T47D (cell line): ENCODE data around the gene ELOVL6.

Experiments
- DNase-seq, 2 experiments: peaks; one replicate each; pipeline versions ENCODE4 v3.0.0 to v3.0.0-alpha.2; 2011 to 2012; ENCODE audit warnings: low read depth in 1 of 2, low spot score in 1 of 2
- JUND ChIP-seq: IDR thresholded peaks from 2 replicates; pipeline ENCODE4 v1.6.1; 2012; ENCODE audit warnings: low read depth
- in situ Hi-C: cut with HindIII; loops from 2 replicates; pipeline ENCODE4 v1.10.0; 2016; ENCODE audit warnings: low sequenced_read_pairs, low pct_unique_long_range_greater_than_20kb

Gene ELOVL6

GRCh38 chr4:110008540-110008939, 189.9 kb downstream of the ELOVL6 start:
- in situ Hi-C loops = no loop called here
- no peak for DNase-seq
- no peak for TF ChIP-seq JUND

- no peak for DNase-seq
- TF ChIP-seq JUND = no peak
- in situ Hi-C loops = no loop called here
Measured at GRCh38 chr4:110007217-110007616, 191.2 kb downstream of the ELOVL6 start.

- TF ChIP-seq JUND = no peak
- in situ Hi-C loops = no loop called here
Measured at GRCh38 chr4:110005461-110006056, 192.9 kb downstream of the ELOVL6 start.

GRCh38 chr4:110004556-110004955, 193.9 kb downstream of the ELOVL6 start:
- DNase-seq = no peak
- TF ChIP-seq JUND = no peak
- in situ Hi-C loops = no loop called here

More at GRCh38 chr4:110005461-110006056, 192.9 kb downstream of the ELOVL6 start:
- DNase-seq = peak; percentile 40 to 63

- in situ Hi-C loops = no loop called here
- TF ChIP-seq JUND = no peak
- DNase-seq = no peak
Measured at GRCh38 chr4:110003401-110004187, 194.8 kb downstream of the ELOVL6 start.

- DNase-seq = no peak
- TF ChIP-seq JUND = no peak
- in situ Hi-C loops = no loop called here
Measured at GRCh38 chr4:110002326-110002725, 196.1 kb downstream of the ELOVL6 start.

GRCh38 chr4:109999585-109999912, 198.9 kb downstream of the ELOVL6 start:
- in situ Hi-C loops = no loop called here
- TF ChIP-seq JUND = no peak
- DNase-seq = no peak

- TF ChIP-seq JUND = no peak
- in situ Hi-C loops = no loop called here
- DNase-seq = peak; percentile 32 to 71
Measured at GRCh38 chr4:109998867-109999584, 199.4 kb downstream of the ELOVL6 start.

GRCh38 chr4:109996526-109996925, 201.9 kb downstream of the ELOVL6 start:
- TF ChIP-seq JUND = no peak
- in situ Hi-C loops = no loop called here
- DNase-seq = no peak
